NK-92 treated with Interleukin-12 subunit alpha and Interleukin-12 subunit beta, amount 100 ng/mL, for 24 hours (cell line): ENCODE data around the gene CLUH.
"Not testable (repeated sequence)": the region's sequence is repeated elsewhere in the genome, so short reads cannot be mapped to it uniquely, and the experiment has no call there.

Source experiments
- DNase-seq: peaks from one replicate; lab custom pipeline; 2025; lab: John Stamatoyannopoulos, UW

The CLUH gene

GRCh38 chr17:2687074-2687418, 24.5 kb downstream of the CLUH start:
- no peak for DNase-seq

GRCh38 chr17:2685696-2686095, 25.9 kb downstream of the CLUH start:
- no peak for DNase-seq

GRCh38 chr17:2684549-2684948, 27.0 kb downstream of the CLUH start:
- DNase-seq, result no peak

DNA sequence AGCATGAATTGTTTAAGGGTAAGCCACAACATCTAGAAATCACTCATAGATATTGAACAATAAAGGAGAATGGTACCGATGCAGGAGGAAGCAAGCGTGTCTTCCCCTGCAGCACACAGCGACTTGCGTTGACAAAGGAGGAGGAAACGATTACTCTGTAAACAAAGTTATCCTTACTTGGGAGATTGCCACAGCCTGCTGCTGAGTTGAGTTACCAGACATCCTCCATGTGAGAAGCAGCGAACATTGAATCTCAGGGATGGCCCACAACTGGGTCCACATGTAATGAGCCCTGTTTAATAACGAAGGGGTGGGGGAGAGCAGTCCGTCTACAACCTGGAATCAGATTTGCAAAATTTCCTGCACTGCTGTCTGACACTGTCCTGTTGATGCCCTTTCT, 27.7 kb downstream of the CLUH start:
- DNase-seq, result no peak

DNA sequence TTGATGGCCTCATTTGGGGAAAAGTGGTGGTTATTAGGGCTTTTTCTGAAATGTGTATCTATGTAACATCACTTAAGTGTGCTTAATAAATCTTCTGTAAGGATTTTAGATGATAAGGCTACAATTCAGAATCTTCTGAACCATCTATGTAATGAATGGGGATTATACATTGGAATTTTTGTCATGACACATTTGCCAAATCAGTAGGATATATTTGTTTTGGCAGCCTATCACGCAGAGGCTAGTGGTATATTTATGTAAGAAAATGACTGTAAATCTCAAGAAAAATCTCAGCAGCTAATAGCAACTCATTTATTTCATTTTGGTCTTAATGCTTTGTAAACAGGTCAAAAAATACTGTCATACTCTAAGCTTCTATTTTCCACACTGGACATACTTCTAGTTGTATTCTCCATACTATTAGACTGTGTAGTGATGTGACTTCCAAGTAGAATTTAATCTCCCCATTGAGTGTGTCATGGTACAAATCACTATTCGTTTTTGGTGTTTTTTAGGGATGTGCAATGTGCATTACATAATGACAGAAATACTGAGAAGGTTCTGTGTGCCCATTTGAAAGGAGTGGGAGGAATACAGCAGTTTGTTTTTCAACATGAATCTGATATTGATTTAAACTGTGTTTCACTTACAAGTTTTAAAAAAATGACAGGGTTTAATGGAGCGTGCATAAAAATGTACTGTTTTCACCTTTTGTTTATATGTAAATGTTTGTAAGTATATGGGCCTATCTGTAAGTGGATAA, 29.2 kb downstream of the CLUH start:
- DNase-seq, result no peak

- no peak for DNase-seq
Observed at GRCh38 chr17:2681650-2682049, 29.9 kb downstream of the CLUH start.

DNA sequence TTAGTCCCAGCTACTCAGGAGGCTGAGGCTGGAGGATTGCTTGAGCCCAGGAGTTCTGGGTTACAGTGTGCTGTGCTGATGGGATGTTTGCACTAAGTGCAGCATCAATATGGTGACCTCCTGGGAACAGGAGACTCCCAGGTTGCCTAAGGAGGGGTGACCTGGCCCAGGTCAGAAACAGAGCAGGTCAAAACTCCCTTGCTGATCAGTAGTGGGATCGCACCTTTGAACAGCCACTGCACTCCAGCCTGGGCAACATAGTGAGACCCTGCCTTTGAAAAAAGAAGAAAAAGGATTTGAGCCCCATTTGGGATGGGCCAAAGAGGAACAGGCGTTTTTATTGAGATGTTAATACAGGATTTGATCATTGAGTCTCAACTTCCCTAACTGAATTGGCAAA, 30.6 kb downstream of the CLUH start:
- no peak for DNase-seq

DNA sequence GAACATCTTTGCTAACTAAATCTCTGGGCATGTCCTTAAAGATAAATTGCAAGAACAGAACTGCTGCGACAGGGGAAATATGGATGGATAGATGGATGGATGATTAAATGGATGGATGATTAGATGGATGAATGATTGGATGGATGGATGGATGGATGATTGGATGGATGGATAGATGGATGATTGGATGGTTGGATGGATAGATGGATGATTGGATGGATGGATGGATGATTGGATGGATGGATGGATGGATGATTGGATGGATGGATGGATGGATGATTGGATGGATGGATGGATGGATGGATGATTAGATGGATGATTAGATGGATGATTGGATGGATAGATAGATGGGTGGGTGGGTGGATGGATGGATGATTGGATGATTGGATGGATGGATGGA, 32.3 kb downstream of the CLUH start:
- DNase-seq, result not testable (repeated sequence)

DNA sequence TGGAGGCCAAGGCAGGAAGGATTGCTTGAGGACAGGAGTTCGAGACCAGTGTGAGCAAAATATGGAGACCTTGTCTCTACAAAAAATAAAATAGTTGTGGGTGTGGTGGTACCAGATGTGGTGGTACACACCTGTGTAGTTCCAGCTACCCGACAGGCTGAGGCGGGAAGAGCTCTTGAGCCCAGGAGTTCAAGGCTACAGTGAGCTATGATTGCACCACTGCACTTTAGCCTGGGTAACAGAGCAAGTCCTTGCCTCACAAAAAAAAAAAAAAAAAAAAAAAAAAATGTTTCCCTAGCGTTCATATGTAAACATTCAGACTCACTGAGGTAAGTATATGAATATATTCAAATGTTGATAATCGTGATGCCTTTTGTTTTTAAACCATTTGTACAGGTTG, 39.5 kb downstream of the CLUH start:
- no peak for DNase-seq

DNA sequence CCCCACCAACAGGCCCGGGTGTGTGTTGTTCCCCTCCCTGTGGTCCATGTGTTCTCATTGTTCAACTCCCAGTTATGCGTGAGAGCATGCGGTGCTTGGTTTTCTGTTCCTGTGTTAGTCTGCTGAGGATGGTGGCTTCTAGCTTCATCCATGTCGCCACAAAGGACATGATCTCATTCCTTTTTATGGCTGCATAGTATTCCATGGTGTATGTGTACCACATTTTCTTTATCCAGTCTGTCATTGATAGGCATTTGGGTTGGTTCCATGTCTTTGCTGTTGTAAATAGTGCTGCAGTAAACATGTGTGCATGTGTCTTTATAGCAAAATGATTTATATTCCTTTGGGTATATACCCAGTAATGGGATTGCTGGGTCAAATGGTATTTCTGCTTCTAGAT, 51.2 kb downstream of the CLUH start:
- DNase-seq, result not testable (repeated sequence)

GRCh38 chr17:2659337-2659736, 52.2 kb downstream of the CLUH start:
- not testable (repeated sequence) for DNase-seq

DNA sequence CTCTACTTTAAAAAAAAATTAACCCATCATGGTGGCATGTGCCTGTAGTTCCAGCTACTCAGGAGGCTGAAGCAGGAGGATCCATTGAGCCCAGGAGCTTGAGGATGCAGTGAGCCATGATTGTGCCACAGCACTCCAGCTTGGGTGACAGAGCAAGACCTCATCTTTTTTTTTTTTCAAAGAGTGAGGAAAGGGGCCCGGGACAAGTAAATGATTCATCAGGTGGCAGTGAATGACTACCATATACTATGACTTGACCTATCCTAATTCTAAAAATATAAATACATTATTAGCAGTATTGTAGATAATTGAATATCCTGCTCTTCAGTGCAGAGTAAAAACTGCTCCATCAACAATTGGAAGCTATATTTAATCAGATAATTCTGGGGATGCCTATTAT, 55.3 kb downstream of the CLUH start:
- no peak for DNase-seq

GRCh38 chr17:2655546-2655945, 56.0 kb downstream of the CLUH start:
- no peak for DNase-seq

DNA sequence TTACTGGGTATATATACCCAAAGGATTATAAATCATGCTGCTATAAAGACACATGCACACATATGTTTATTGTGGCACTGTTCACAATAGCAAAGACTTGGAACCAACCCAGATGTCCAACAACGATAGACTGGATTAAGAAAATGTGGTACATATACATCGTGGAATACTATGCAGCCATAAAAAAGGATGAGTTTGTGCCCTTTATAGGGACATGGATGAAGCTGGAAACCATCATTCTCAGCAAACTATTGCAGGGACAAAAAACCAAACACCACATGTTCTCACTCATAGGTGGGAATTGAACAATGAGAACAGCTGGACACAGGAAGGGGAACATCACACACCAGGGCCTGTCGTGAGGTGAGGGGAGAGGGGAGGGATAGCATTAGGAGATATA, 58.7 kb downstream of the CLUH start:
- DNase-seq, result not testable (repeated sequence)

- DNase-seq, result no peak
Observed at GRCh38 chr17:2649191-2649590, 62.4 kb downstream of the CLUH start.

- DNase-seq, result no peak
Observed at GRCh38 chr17:2647957-2648356, 63.6 kb downstream of the CLUH start.

DNA sequence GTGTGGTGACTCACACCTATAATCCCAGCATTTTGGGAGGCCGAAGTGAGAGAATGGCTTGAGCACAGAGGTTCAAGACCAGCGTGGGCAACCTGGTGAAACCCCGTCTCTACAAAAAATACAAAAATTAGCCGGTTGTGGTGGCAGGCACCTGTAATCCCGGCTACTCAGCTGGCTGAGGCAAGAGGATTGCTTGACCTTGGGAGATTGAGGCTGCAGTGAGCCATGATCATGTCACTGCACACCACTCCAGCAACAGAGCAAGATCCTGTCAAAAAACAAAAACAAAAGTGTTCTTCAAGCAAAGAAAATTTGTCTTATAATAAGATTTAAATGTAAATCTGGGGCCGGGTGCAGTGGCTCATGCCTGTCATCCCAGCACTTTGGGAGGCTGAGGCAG, 66.6 kb downstream of the CLUH start:
- no peak for DNase-seq
